Sigmoid colon (tissue), 4 donors: ENCODE results near the gene SRGN.

Source experiments
- EP300 ChIP-seq, 4 donors: sonication (generic); formaldehyde crosslinking; IDR thresholded peaks; one replicate each; pipeline ENCODE4 v1.6.1; 2017; ENCODE audit warnings: antibody characterized with exemption in 4 of 4
- POLR2AphosphoS5 ChIP-seq, 4 donors: sonication (generic); formaldehyde crosslinking; IDR thresholded peaks; one replicate each; pipeline ENCODE4 v1.6.1; 2017; ENCODE audit warnings: antibody characterized with exemption in 4 of 4
- TF ChIP-seq, protein P1 (sequence below), 4 experiments: fragments of 450-650 bp in 3 of 4; fragments of 200-600 bp in 1 of 4; IDR thresholded peaks; one replicate each; pipeline ENCODE4 v1.5.1; 2016 to 2019; ENCODE audit warnings: antibody characterized with exemption in 4 of 4, mild to moderate bottlenecking in 3 of 4, moderate library complexity in 2 of 4

DNA sequence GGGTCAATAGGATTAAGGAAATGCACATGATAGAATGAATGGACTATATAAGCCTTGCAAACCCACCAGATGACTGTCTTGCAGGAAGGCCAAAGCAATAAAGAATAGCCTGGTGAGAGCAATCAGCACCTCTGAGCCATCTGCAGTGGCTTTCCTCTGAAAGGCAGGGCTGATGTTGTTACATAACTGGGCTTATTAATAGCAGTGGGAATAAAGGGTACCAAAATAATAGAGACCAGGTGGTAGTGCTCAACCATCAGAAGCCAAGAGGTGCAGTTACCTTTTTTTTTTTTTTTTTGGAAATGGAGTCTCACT is 19.2 kb downstream of the SRGN start:
- TF ChIP-seq POLR2AphosphoS5 (IDR thresholded peaks at IDR 0.05), result no peak
- TF ChIP-seq, protein P1, sequence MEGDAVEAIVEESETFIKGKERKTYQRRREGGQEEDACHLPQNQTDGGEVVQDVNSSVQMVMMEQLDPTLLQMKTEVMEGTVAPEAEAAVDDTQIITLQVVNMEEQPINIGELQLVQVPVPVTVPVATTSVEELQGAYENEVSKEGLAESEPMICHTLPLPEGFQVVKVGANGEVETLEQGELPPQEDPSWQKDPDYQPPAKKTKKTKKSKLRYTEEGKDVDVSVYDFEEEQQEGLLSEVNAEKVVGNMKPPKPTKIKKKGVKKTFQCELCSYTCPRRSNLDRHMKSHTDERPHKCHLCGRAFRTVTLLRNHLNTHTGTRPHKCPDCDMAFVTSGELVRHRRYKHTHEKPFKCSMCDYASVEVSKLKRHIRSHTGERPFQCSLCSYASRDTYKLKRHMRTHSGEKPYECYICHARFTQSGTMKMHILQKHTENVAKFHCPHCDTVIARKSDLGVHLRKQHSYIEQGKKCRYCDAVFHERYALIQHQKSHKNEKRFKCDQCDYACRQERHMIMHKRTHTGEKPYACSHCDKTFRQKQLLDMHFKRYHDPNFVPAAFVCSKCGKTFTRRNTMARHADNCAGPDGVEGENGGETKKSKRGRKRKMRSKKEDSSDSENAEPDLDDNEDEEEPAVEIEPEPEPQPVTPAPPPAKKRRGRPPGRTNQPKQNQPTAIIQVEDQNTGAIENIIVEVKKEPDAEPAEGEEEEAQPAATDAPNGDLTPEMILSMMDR (IDR thresholded peaks at IDR 0.05), result no peak
- TF ChIP-seq EP300 (IDR thresholded peaks at IDR 0.05), result no peak
